Measurements from ENCODE around the gene RPL39. TPM values are rescaled to one million over a fixed set of nuclear protein-coding genes. Genes with fewer than 3 reads are reported as not detected.
"Not testable (repeated sequence)": the region's sequence is repeated elsewhere in the genome, so short reads cannot be mapped to it uniquely, and the experiment has no call there.

Gene RPL39
- polyA plus RNA-seq, 1 donor from 2014 or later = 3,126 TPM

DNA sequence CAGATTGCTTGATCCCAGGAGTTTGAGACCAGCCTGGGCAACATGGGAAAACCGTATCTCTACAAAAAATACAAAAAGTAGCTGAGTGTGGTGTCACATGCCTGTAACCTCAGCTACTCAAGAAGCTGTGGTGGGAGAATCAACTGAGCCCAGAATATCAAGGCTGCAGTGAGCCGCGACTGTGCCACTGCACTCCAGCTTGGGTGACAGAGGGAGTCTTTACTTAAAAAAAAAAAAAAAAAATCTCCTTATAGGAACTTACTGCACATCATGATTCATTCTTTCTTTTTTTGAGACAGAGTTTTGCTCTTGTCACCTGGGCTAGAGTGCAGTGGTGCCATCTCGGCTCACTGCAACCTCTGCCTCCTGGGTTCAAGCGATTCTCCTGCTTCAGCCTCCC, 37.0 kb upstream of the RPL39 start:
- no peaks in the 10 kb centered on the region for H3K9me2 ChIP-seq (ENCODE audit: insufficient read depth, low read length)
- no peak overlapping the region for H3K9ac ChIP-seq (ENCODE audit: low read length)
- H3K27me3 ChIP-seq (ENCODE audit: insufficient read depth, low read depth, low read length) = no peaks in the 10 kb centered on the region
- no peak for TF ChIP-seq RAD21 (conservative IDR thresholded peaks at IDR 0.05)
- TF ChIP-seq, protein P1, sequence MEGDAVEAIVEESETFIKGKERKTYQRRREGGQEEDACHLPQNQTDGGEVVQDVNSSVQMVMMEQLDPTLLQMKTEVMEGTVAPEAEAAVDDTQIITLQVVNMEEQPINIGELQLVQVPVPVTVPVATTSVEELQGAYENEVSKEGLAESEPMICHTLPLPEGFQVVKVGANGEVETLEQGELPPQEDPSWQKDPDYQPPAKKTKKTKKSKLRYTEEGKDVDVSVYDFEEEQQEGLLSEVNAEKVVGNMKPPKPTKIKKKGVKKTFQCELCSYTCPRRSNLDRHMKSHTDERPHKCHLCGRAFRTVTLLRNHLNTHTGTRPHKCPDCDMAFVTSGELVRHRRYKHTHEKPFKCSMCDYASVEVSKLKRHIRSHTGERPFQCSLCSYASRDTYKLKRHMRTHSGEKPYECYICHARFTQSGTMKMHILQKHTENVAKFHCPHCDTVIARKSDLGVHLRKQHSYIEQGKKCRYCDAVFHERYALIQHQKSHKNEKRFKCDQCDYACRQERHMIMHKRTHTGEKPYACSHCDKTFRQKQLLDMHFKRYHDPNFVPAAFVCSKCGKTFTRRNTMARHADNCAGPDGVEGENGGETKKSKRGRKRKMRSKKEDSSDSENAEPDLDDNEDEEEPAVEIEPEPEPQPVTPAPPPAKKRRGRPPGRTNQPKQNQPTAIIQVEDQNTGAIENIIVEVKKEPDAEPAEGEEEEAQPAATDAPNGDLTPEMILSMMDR (IDR thresholded peaks at IDR 0.05; ENCODE audit: poor library complexity, severe bottlenecking) = no peak
- no peak for TF ChIP-seq MXI1 (conservative IDR thresholded peaks at IDR 0.05; ENCODE audit: poor library complexity, severe bottlenecking)
- no peak for TF ChIP-seq POLR2AphosphoS5 (IDR thresholded peaks at IDR 0.05)
- no peak for TF ChIP-seq TAF1 (IDR thresholded peaks at IDR 0.05; ENCODE audit: low read depth)
- no peak for TF ChIP-seq SMC3 (conservative IDR thresholded peaks at IDR 0.05; ENCODE audit: poor library complexity)
- no peak for TF ChIP-seq EP300 (conservative IDR thresholded peaks at IDR 0.05; ENCODE audit: poor library complexity, severe bottlenecking)
- TF ChIP-seq, protein P2, sequence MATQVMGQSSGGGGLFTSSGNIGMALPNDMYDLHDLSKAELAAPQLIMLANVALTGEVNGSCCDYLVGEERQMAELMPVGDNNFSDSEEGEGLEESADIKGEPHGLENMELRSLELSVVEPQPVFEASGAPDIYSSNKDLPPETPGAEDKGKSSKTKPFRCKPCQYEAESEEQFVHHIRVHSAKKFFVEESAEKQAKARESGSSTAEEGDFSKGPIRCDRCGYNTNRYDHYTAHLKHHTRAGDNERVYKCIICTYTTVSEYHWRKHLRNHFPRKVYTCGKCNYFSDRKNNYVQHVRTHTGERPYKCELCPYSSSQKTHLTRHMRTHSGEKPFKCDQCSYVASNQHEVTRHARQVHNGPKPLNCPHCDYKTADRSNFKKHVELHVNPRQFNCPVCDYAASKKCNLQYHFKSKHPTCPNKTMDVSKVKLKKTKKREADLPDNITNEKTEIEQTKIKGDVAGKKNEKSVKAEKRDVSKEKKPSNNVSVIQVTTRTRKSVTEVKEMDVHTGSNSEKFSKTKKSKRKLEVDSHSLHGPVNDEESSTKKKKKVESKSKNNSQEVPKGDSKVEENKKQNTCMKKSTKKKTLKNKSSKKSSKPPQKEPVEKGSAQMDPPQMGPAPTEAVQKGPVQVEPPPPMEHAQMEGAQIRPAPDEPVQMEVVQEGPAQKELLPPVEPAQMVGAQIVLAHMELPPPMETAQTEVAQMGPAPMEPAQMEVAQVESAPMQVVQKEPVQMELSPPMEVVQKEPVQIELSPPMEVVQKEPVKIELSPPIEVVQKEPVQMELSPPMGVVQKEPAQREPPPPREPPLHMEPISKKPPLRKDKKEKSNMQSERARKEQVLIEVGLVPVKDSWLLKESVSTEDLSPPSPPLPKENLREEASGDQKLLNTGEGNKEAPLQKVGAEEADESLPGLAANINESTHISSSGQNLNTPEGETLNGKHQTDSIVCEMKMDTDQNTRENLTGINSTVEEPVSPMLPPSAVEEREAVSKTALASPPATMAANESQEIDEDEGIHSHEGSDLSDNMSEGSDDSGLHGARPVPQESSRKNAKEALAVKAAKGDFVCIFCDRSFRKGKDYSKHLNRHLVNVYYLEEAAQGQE (IDR thresholded peaks at IDR 0.05; ENCODE audit: borderline replicate concordance) = no peak
- no peak overlapping the region for H2AFZ ChIP-seq (ENCODE audit: low read depth, low read length)
- no peaks in the 10 kb centered on the region for H3F3A ChIP-seq (ENCODE audit: insufficient read depth, low read length, poor library complexity, severe bottlenecking)
- no peaks in the 10 kb centered on the region for H3K79me2 ChIP-seq (replicated peaks; ENCODE audit: insufficient read depth, low read length)
- no peaks in the 10 kb centered on the region for H3K9me3 ChIP-seq (ENCODE audit: low read length)
- no peaks in the 10 kb centered on the region for H3K36me3 ChIP-seq (ENCODE audit: insufficient read depth, low read length)
- no peaks in the 10 kb centered on the region for H4K20me1 ChIP-seq (ENCODE audit: insufficient read depth)
- H3K27ac ChIP-seq (ENCODE audit: low read length) = no peak overlapping the region
- H3K4me3 ChIP-seq (ENCODE audit: low read length) = no peak overlapping the region
- no peak overlapping the region for H3K4me2 ChIP-seq (ENCODE audit: low read length)

DNA sequence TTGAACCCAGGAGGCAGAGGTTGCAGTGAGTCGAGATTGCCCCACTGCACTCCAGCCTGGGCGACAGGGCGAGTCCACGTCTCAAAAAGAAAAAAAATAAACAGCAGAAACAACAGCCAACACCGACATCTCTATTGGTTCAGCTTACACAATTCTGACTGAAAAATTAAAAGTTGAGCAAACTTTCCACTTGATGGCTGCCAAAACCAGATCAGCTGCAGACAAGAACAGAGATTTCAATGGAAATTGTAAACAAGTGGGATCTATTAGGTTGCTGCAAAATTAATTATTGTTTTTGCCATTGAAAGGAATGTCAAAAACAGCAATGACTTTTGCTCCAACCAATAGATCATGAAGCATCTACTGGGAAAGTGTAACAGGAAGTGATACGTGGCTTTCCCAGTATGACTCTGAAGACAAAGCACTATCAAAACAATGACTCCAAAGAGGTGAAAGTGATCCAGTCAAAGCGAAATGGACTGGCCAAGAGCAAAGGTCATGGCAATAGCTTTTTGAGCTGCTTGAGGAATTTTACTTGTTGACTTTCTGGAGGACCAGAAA, 35.0 kb upstream of the RPL39 start:
- H3F3A ChIP-seq (ENCODE audit: insufficient read depth, low read length, poor library complexity, severe bottlenecking) = no peaks in the 10 kb centered on the region
- no peak overlapping the region for H3K4me2 ChIP-seq (ENCODE audit: low read length)
- H3K79me2 ChIP-seq (replicated peaks; ENCODE audit: insufficient read depth, low read length) = no peaks in the 10 kb centered on the region
- TF ChIP-seq, protein P1 (IDR thresholded peaks at IDR 0.05; ENCODE audit: poor library complexity, severe bottlenecking) = no peak
- TF ChIP-seq RAD21 (conservative IDR thresholded peaks at IDR 0.05) = no peak
- no peak for TF ChIP-seq TAF1 (IDR thresholded peaks at IDR 0.05; ENCODE audit: low read depth)
- no peak for TF ChIP-seq EP300 (conservative IDR thresholded peaks at IDR 0.05; ENCODE audit: poor library complexity, severe bottlenecking)
- TF ChIP-seq, protein P2 (IDR thresholded peaks at IDR 0.05; ENCODE audit: borderline replicate concordance) = no peak
- TF ChIP-seq POLR2AphosphoS5 (IDR thresholded peaks at IDR 0.05) = no peak
- TF ChIP-seq SMC3 (conservative IDR thresholded peaks at IDR 0.05; ENCODE audit: poor library complexity) = no peak
- TF ChIP-seq EZH2 (IDR thresholded peaks at IDR 0.05; ENCODE audit: borderline replicate concordance, insufficient read depth, low read length, poor library complexity, severe bottlenecking) = no peak
- no peak for TF ChIP-seq MXI1 (conservative IDR thresholded peaks at IDR 0.05; ENCODE audit: poor library complexity, severe bottlenecking)
- no peaks in the 10 kb centered on the region for H3K9me3 ChIP-seq (ENCODE audit: low read length)
- no peaks in the 10 kb centered on the region for H3K27me3 ChIP-seq (ENCODE audit: insufficient read depth, low read depth, low read length)
- H3K4me3 ChIP-seq (ENCODE audit: low read length) = no peak overlapping the region
- H3K27ac ChIP-seq (ENCODE audit: low read length) = no peak overlapping the region
- no peaks in the 10 kb centered on the region for H4K20me1 ChIP-seq (ENCODE audit: insufficient read depth)
- H2AFZ ChIP-seq (ENCODE audit: low read depth, low read length) = no peak overlapping the region
- H3K9me2 ChIP-seq (ENCODE audit: insufficient read depth, low read length) = no peaks in the 10 kb centered on the region
- H3K9ac ChIP-seq (ENCODE audit: low read length) = no peak overlapping the region
- no peaks in the 10 kb centered on the region for H3K36me3 ChIP-seq (ENCODE audit: insufficient read depth, low read length)

DNA sequence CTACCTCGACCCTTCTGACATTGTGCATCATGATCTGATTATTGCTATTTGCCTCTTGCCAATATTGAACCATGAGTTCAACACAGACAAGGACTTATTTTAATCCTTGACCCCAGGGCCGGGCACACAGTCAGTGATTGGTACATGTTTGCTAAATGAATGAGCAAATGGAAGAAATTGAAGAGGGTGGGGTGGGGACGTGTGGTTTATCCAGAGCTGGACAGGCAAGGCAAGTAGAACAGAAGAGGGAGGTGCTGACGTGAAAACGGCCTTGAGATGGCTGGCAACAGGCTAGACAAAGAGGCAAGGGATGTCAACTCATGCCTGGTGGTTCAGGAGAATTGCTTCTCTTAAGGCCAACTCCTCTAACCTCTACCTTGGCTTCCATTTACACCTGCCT, 32.8 kb upstream of the RPL39 start:
- not testable (repeated sequence) for H3K9ac ChIP-seq (ENCODE audit: low read length); H3K9me2 ChIP-seq (ENCODE audit: insufficient read depth, low read length); H3K4me2 ChIP-seq (ENCODE audit: low read length); H4K20me1 ChIP-seq (ENCODE audit: insufficient read depth); H3K27ac ChIP-seq (ENCODE audit: low read length); H3K79me2 ChIP-seq (replicated peaks; ENCODE audit: insufficient read depth, low read length); H3K36me3 ChIP-seq (ENCODE audit: insufficient read depth, low read length); H3F3A ChIP-seq (ENCODE audit: insufficient read depth, low read length, poor library complexity, severe bottlenecking); H3K27me3 ChIP-seq (ENCODE audit: insufficient read depth, low read depth, low read length); H2AFZ ChIP-seq (ENCODE audit: low read depth, low read length); H3K4me3 ChIP-seq (ENCODE audit: low read length); H3K9me3 ChIP-seq (ENCODE audit: low read length)

Data from neural cell (in vitro differentiated cells).